Measurements from ENCODE around the gene ADD3. TPM values are rescaled to one million over a fixed set of nuclear protein-coding genes. Genes with fewer than 3 reads are reported as not detected.

ADD3 gene
- total and polyA plus RNA-seq, 2 of the 13 experiments (the other 11 are each of a cell fraction or from before 2014, with no cell fraction given), result 44.7 to 57.5 TPM

GRCh38 chr10:110023785-110024465 is 16.1 kb downstream of the ADD3 start:
- Histone ChIP-seq H3K4me3 (replicated peaks in 1 of 3; ENCODE audit: insufficient read depth in 1 of 3, low read depth in 2 of 3, low read length in 3 of 3) (no peak overlapping the region), H3K79me2 (ENCODE audit: insufficient read depth, low read length) (peaks cover 58% of the 10 kb centered on the region), H3K36me3 (replicated peaks in 1 of 2; ENCODE audit: control insufficient read depth in 1 of 2, insufficient read depth in 2 of 2, low read length in 2 of 2) (no peaks in the 10 kb centered on the region; a peak in 1 of 5 replicates), H3K4me2 (ENCODE audit: low read depth, low read length) (no peak overlapping the region), H3K27ac (ENCODE audit: extremely low read length, insufficient read depth, low read length) (no peak overlapping the region), H3K9me3 (ENCODE audit: low read length) (no peaks in the 10 kb centered on the region), H2AFZ (ENCODE audit: low read length) (no peak overlapping the region), H3K27me3 (ENCODE audit: control insufficient read depth in 1 of 2, insufficient read depth in 2 of 2, low read length in 2 of 2) (no peaks in the 10 kb centered on the region), H3K4me1 (ENCODE audit: insufficient read depth, low read length) (no peaks in the 10 kb centered on the region), H4K20me1 (ENCODE audit: insufficient read depth, low read length) (peaks cover 5% of the 10 kb centered on the region; the same call in 1 of the 2 replicates), H3K9ac (ENCODE audit: insufficient read depth, low read depth, low read length) (no peak overlapping the region)
- CTCF ChIA-PET (ENCODE audit: low intra/inter-chr PET ratio, low total read pairs), result no interaction called here
- BruUV-seq (replicated peaks), result no TSS peak
- in situ Hi-C loops (cut with HindIII; ENCODE audit: extremely low pct_ligation_motif_present, low pct_unique_long_range_greater_than_20kb), result loop anchor here (25.0 kb wide), 1 partner anchor 137 kb away; no protein-coding TSS in a partner anchor
- POLR2A ChIA-PET, result no interaction called here
- WGBS (ENCODE audit: low lambda C conversion rate), result 86% methylated on average over 4 of the region's 4 CpGs
- FAIRE-seq, result no peak
- intact Hi-C loops (cut with micrococcal nuclease; ENCODE audit: unreplicated experiment), result no loop called here
- ATAC-seq, result no peak
- no peak for DNase-seq (ENCODE audit: low spot score)
- TF ChIP-seq HOXA3 (CRISPR knock-in tag; IDR thresholded peaks at IDR 0.05), result no peak
- TF ChIP-seq ZNF468 (CRISPR knock-in tag; IDR thresholded peaks at IDR 0.05), result no peak

GRCh38 chr10:110029450-110029849 is 21.7 kb downstream of the ADD3 start:
- ATAC-seq, result no peak
- Histone ChIP-seq H3K36me3 (replicated peaks in 1 of 2; ENCODE audit: control insufficient read depth in 1 of 2, insufficient read depth in 2 of 2, low read length in 2 of 2) (no peaks in the 10 kb centered on the region), H2AFZ (ENCODE audit: low read length) (no peak overlapping the region), H3K4me3 (replicated peaks in 1 of 3; ENCODE audit: insufficient read depth in 1 of 3, low read depth in 2 of 3, low read length in 3 of 3) (no peak overlapping the region), H3K79me2 (ENCODE audit: insufficient read depth, low read length) (peaks cover 43% of the 10 kb centered on the region), H4K20me1 (ENCODE audit: insufficient read depth, low read length) (no peaks in the 10 kb centered on the region), H3K4me2 (ENCODE audit: low read depth, low read length) (no peak overlapping the region), H3K27ac (ENCODE audit: extremely low read length, insufficient read depth, low read length) (no peak overlapping the region), H3K9me3 (ENCODE audit: low read length) (no peaks in the 10 kb centered on the region), H3K9ac (ENCODE audit: insufficient read depth, low read depth, low read length) (no peak overlapping the region), H3K27me3 (ENCODE audit: control insufficient read depth in 1 of 2, insufficient read depth in 2 of 2, low read length in 2 of 2) (no peaks in the 10 kb centered on the region), H3K4me1 (ENCODE audit: insufficient read depth, low read length) (no peaks in the 10 kb centered on the region)
- DNase-seq (ENCODE audit: low spot score), result no peak
- intact Hi-C loops (cut with micrococcal nuclease; ENCODE audit: unreplicated experiment), result no loop called here
- no peak for FAIRE-seq
- POLR2A ChIA-PET, result interaction anchor here (0.5 kb wide), 1 partner anchor 11 kb away, joined by 4 read pairs; no protein-coding TSS in a partner anchor
- CTCF ChIA-PET (ENCODE audit: low intra/inter-chr PET ratio, low total read pairs), result no interaction called here
- no TSS peak for BruUV-seq (replicated peaks)
- 95% methylated on average over 2 of the region's 2 CpGs for WGBS (ENCODE audit: low lambda C conversion rate)
- in situ Hi-C loops (cut with HindIII; ENCODE audit: extremely low pct_ligation_motif_present, low pct_unique_long_range_greater_than_20kb), result no loop called here
- no peak for TF ChIP-seq BRCA1 (CRISPR knock-in tag; IDR thresholded peaks at IDR 0.05)
- TF ChIP-seq SOX5 (CRISPR knock-in tag; IDR thresholded peaks at IDR 0.05; ENCODE audit: borderline replicate concordance), result no peak
- no peak for TF ChIP-seq ZFY (CRISPR knock-in tag; IDR thresholded peaks at IDR 0.05)
- no peak for TF ChIP-seq ZBTB7B (CRISPR knock-in tag; IDR thresholded peaks at IDR 0.05)
- no peak for TF ChIP-seq HOXD1 (CRISPR knock-in tag; IDR thresholded peaks at IDR 0.05)
- TF ChIP-seq ZNF205 (CRISPR knock-in tag; IDR thresholded peaks at IDR 0.05), result no peak
- no peak for TF ChIP-seq ZNF329 (CRISPR knock-in tag; IDR thresholded peaks at IDR 0.05; ENCODE audit: low read depth)
- TF ChIP-seq ZMAT3 (CRISPR knock-in tag; conservative IDR thresholded peaks at IDR 0.05), result no peak
- TF ChIP-seq AKAP8 (CRISPR knock-in tag; IDR thresholded peaks at IDR 0.05), result no peak
- no peak for TF ChIP-seq MLXIP (CRISPR knock-in tag; IDR thresholded peaks at IDR 0.05; ENCODE audit: borderline replicate concordance)

Measured in HepG2 (cell line).